Cardiac fibroblast (primary cell): ENCODE results near the gene ELP4.

Experiments
- DNase-seq, 2 donors: peaks; one replicate each; pipeline versions ENCODE4 v3.0.0 to v3.0.0-alpha.2; 2010; ENCODE audit warnings: low read depth in 2 of 2
- H3K4me3 ChIP-seq, 2 donors: replicated peaks in 1 of 2; 1 replicate in 1 of 2; 2 replicates in 1 of 2; pipeline ENCODE4 v1.5.1; 2011; ENCODE audit warnings: low read depth in 2 of 2, low read length in 2 of 2, mild to moderate bottlenecking in 2 of 2, moderate library complexity in 1 of 2
- CTCF ChIP-seq: IDR thresholded peaks from one replicate; pipeline ENCODE4 v1.5.1; 2011; ENCODE audit warnings: low read depth, mild to moderate bottlenecking, low read length, inconsistent platforms

The ELP4 gene

GRCh38 chr11:31803813-31804311, 294.3 kb downstream of the ELP4 start:
- no peak overlapping the region for H3K4me3 ChIP-seq
- no peak for TF ChIP-seq CTCF
- no peak for DNase-seq

- no peak for DNase-seq
- TF ChIP-seq CTCF, result no peak
- H3K4me3 ChIP-seq, result no peak overlapping the region
These were observed 294.9 kb downstream of the ELP4 start for GRCh38 chr11:31804312-31805036.

- DNase-seq, result no peak
- no peak for TF ChIP-seq CTCF
- no peak overlapping the region for H3K4me3 ChIP-seq
These were observed 295.6 kb downstream of the ELP4 start for GRCh38 chr11:31805037-31805628.

- no peak for DNase-seq
- no peak overlapping the region for H3K4me3 ChIP-seq
- TF ChIP-seq CTCF, result no peak
These were observed 296.1 kb downstream of the ELP4 start for GRCh38 chr11:31805629-31806185.

- no peak for DNase-seq
- H3K4me3 ChIP-seq, result no peak overlapping the region
- TF ChIP-seq CTCF, result no peak
These were observed 296.8 kb downstream of the ELP4 start for GRCh38 chr11:31806186-31806927.

- DNase-seq, result no peak
- no peak for TF ChIP-seq CTCF
- H3K4me3 ChIP-seq, result no peak overlapping the region
These were observed 297.6 kb downstream of the ELP4 start for GRCh38 chr11:31806928-31807798.
